ENCODE results near the gene HIVEP3.

The HIVEP3 gene

DNA sequence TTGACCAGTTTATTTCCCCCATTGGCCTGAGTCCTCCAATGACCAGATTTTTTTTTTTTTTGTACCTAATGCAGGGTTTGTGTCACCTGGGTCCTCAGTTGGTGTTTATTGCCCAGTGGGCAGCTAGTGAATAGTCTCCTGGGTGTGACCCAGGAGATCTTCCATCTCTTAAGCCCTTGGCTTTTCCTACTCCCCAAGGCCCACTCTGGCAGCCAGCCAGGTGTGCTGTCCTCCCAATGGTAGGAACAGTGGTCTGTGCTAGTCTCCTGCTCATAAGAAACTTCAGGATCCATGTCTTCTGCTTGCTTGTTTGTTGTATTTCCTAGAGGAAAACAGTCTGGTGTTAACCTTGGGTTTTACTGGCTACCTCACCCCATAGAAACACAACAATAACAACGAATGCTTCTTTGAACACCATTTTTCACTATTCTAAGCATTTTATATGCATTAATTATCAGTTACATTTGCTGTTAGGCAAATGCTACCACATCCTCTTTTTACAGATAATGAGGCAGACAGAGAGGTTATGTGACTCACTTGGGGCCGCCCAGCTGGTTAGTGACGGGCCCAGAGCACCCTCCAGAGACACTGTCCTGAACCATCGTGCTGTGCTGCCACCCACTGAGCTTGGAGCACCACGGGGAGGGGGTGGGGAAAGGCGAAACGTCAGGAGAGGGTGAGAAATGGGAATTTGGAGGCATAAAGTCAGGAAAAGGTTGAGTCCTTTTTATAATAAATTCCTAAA, 107.5 kb downstream of the HIVEP3 start:
- Histone ChIP-seq H3K27me3 (ENCODE audit: insufficient read depth, low read depth) (no peaks in the 10 kb centered on the region), H3K4me3 (IDR thresholded peaks at IDR 0.05; ENCODE audit: insufficient read depth, low read depth, low read length) (no peak overlapping the region), H3K79me2 (ENCODE audit: insufficient read depth, low read depth) (no peaks in the 10 kb centered on the region), H3K36me3 (ENCODE audit: insufficient read depth) (no peaks in the 10 kb centered on the region), H3K27ac (no peak overlapping the region), H4K20me1 (ENCODE audit: insufficient read depth) (no peaks in the 10 kb centered on the region), H2AFZ (ENCODE audit: low read depth) (no peak overlapping the region), H3K4me1 (ENCODE audit: low read depth, poor library complexity, severe bottlenecking) (peaks cover 39% of the 10 kb centered on the region), H3K9ac (no peak overlapping the region), H3K4me2 (no peak overlapping the region)
- TF ChIP-seq, protein P1, sequence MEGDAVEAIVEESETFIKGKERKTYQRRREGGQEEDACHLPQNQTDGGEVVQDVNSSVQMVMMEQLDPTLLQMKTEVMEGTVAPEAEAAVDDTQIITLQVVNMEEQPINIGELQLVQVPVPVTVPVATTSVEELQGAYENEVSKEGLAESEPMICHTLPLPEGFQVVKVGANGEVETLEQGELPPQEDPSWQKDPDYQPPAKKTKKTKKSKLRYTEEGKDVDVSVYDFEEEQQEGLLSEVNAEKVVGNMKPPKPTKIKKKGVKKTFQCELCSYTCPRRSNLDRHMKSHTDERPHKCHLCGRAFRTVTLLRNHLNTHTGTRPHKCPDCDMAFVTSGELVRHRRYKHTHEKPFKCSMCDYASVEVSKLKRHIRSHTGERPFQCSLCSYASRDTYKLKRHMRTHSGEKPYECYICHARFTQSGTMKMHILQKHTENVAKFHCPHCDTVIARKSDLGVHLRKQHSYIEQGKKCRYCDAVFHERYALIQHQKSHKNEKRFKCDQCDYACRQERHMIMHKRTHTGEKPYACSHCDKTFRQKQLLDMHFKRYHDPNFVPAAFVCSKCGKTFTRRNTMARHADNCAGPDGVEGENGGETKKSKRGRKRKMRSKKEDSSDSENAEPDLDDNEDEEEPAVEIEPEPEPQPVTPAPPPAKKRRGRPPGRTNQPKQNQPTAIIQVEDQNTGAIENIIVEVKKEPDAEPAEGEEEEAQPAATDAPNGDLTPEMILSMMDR (conservative IDR thresholded peaks at IDR 0.05; ENCODE audit: low read depth, low read length): no peak

DNA sequence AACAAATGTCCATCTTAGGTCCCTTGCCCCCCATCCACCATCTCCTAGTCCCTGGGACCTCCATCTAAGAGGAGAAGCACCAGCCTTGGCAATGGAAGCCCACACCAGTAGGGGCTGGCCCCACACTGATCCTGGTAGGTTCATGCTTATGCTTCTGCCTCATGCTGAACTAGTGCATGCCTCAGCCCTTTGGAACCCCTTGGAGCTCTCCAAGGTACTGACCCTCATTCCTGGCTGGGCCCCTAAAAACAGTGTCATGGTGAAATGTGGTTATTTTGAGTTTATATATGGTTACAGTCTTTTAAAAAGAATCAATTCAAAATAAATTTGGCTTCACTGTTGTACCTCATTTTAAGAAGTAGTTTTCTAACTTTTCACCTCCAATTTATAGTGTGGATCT, 108.3 kb downstream of the HIVEP3 start:
- no peak overlapping the region for H3K4me3 ChIP-seq (IDR thresholded peaks at IDR 0.05; ENCODE audit: insufficient read depth, low read depth, low read length)
- TF ChIP-seq, protein P1 (conservative IDR thresholded peaks at IDR 0.05; ENCODE audit: low read depth, low read length): no peak
- peaks cover 39% of the 10 kb centered on the region for H3K4me1 ChIP-seq (ENCODE audit: low read depth, poor library complexity, severe bottlenecking)
- H4K20me1 ChIP-seq (ENCODE audit: insufficient read depth): no peaks in the 10 kb centered on the region
- H3K27ac ChIP-seq: 0 out of 2 replicates have a peak overlapping the region, but pooled peaks have one; percentile 28
- H3K27me3 ChIP-seq (ENCODE audit: insufficient read depth, low read depth): no peaks in the 10 kb centered on the region
- H3K79me2 ChIP-seq (ENCODE audit: insufficient read depth, low read depth): no peaks in the 10 kb centered on the region
- no peak overlapping the region for H3K9ac ChIP-seq
- no peaks in the 10 kb centered on the region for H3K36me3 ChIP-seq (ENCODE audit: insufficient read depth)
- no peak overlapping the region for H3K4me2 ChIP-seq
- no peak overlapping the region for H2AFZ ChIP-seq (ENCODE audit: low read depth)

DNA sequence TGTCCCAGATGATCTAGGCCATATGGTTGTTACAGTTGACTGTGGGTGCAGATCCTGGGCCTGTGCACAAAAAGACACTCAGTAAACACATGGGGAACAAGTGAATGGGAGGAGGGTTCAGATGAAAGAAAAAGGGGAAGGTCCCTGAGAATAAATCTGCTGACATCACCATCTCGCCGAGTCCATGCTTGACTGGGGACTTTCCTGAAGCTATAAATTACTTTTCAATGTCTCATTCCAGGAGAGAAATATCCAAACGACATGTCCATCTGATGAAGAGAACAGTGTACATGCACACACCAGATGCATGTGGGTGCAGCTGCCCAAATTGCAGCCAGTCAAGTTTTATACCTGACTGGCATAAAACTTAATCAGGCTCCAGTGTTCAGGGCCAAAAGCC, 109.0 kb downstream of the HIVEP3 start:
- H2AFZ ChIP-seq (ENCODE audit: low read depth): no peak overlapping the region
- H3K79me2 ChIP-seq (ENCODE audit: insufficient read depth, low read depth): no peaks in the 10 kb centered on the region
- H3K27ac ChIP-seq: peak overlapping the region; percentile 28; the same call in 1 of the 2 replicates
- peak overlapping the region; percentile 50 for H3K4me2 ChIP-seq
- no peak overlapping the region for H3K4me3 ChIP-seq (IDR thresholded peaks at IDR 0.05; ENCODE audit: insufficient read depth, low read depth, low read length)
- H3K9ac ChIP-seq: no peak overlapping the region
- peaks cover 39% of the 10 kb centered on the region for H3K4me1 ChIP-seq (ENCODE audit: low read depth, poor library complexity, severe bottlenecking)
- no peaks in the 10 kb centered on the region for H3K36me3 ChIP-seq (ENCODE audit: insufficient read depth)
- no peaks in the 10 kb centered on the region for H3K27me3 ChIP-seq (ENCODE audit: insufficient read depth, low read depth)
- TF ChIP-seq, protein P1 (conservative IDR thresholded peaks at IDR 0.05; ENCODE audit: low read depth, low read length): no peak
- H4K20me1 ChIP-seq (ENCODE audit: insufficient read depth): no peaks in the 10 kb centered on the region

- Histone ChIP-seq H3K4me1 (ENCODE audit: low read depth, poor library complexity, severe bottlenecking) (peaks cover 58% of the 10 kb centered on the region), H3K27ac (no peak overlapping the region), H3K4me2 (no peak overlapping the region), H3K4me3 (IDR thresholded peaks at IDR 0.05; ENCODE audit: insufficient read depth, low read depth, low read length) (no peak overlapping the region), H3K36me3 (ENCODE audit: insufficient read depth) (no peaks in the 10 kb centered on the region), H4K20me1 (ENCODE audit: insufficient read depth) (no peaks in the 10 kb centered on the region), H2AFZ (ENCODE audit: low read depth) (no peak overlapping the region), H3K9ac (no peak overlapping the region), H3K79me2 (ENCODE audit: insufficient read depth, low read depth) (no peaks in the 10 kb centered on the region), H3K27me3 (ENCODE audit: insufficient read depth, low read depth) (no peaks in the 10 kb centered on the region)
- TF ChIP-seq, protein P1 (conservative IDR thresholded peaks at IDR 0.05; ENCODE audit: low read depth, low read length): no peak
These were observed 111.3 kb downstream of the HIVEP3 start for GRCh38 chr1:41807390-41807789.

Data from KMS-11 (cell line).